Stimulated activated naive CD8-positive, alpha-beta T cell treated with anti-CD3 and anti-CD28 coated beads, Interleukin-15, Interleukin-2, amounts not matched to agents 100 U/mL and 50 U/mL, for 24 hours (primary cell): ENCODE results near the gene GTSF1L.
A peak's percentile ranks its signal among the peaks of the same experiment; 100 is the strongest.

Experiments
- ATAC-seq: fragments of 150-1000 bp; cut with Tn5 transposase; one replicate; pipeline ENCODE4 v1.10.0; 2021
- DNase-seq: peaks from one replicate; pipeline ENCODE4 v3.0.0; 2021

Gene GTSF1L

DNA sequence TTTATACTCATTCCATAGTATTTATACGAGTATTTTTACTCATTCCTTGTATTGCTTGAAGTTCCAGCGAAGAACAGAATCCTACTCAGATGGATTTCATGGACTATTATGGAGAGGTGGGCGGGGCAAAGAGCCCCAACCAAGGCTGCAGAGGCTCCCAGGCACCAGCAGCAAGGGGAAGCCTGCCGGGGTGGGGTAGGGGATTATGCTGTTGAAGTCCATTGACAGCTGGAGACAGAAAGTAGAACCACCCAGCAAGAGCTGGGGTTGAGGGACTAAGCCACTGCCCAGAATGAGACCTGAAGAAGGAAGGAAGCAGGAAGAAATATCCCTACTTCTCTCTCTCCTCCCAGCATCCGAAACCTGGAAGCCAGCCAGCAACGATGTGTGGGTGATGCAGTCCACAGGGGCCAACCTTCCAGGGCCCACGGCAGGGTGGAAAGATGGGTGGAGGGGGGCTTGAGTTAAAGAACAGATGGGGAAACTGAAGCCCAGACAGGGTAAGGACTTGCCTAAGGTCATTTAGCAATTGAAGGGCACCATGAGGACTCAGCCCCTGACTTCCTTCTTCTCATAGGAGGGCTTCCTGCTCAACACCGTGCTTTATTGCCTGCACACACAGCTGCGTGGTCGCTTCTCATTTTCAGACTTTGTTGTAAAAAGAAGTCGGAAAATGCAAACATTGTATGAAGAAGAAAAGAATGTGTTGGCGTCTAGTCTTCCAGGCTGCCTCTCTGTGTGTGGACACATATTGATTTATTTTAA lies 18.3 kb upstream of the GTSF1L start:
- no peak for ATAC-seq
- no peak for DNase-seq

DNA sequence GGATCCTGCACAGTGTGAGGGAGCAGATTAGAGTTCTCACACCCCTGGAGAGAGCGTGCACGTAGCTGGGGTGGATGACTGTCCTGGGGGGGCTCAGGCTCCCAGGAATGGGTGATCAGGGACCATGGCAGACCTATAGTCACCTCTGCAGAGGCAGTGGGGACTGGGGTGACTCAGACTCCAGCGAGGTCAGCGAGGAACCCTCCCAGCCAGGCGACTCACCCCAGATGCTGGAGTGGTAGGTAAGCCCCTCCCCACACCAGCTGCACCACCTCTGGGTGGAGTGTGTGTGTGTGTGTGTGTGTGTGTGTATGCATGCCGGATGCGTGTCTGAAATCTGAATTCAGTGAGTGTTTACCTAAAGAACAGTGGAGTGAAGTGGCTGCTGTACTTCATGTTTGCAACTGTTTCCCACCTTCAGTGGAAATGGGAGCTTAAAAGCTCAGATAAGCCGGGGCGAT lies 17.4 kb upstream of the GTSF1L start:
- ATAC-seq, result peak; percentile 81
- DNase-seq, result peak; percentile 51

- ATAC-seq (no peak), DNase-seq (no peak)
Observed at GRCh38 chr20:43740642-43741041, 13.8 kb upstream of the GTSF1L start.

- DNase-seq (no peak), ATAC-seq (no peak)
Observed at GRCh38 chr20:43739148-43739749, 12.4 kb upstream of the GTSF1L start.

DNA sequence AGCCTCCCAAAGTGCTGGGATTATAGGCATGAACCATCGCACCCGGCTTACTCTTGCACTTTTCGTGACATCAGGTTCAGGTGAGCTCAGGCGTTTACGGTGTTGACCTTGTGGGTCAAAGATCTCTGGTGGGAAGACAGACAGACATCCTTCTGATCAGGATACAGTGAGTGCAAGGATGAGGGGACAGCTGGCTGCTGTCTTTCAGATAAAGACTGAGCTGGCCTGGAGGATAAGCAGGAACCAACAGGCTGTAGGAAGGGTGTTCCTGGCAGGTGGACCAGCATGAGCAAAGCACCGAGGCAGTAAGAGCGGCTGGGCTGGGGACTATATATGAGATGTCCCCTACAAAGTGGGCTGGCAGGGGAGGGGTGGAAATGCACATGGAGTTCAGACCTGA lies 11.1 kb upstream of the GTSF1L start:
- no peak for ATAC-seq
- DNase-seq, result no peak

GRCh38 chr20:43736588-43737158 lies 9.9 kb upstream of the GTSF1L start:
- ATAC-seq (peak; percentile 95), DNase-seq (peak; percentile 50)

DNA sequence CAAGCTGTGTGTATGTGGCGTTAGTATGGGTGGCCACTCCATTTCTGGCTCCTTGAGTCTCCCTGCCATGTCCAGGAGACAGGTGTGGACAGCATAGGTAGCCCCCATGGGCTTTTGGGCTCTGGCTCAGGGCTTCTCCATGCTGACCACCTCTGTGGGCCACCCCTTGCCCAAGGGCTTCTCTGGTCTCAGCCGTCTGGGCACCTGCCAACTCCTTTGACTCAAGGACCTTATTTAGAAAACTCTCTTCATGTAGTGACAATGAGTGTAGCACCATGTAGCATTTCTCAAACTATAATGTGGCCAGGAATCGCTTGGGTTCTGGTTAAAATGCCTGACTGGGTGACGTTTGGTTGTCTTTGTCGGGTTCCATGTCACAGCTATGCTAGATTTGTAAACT lies 5.1 kb upstream of the GTSF1L start:
- DNase-seq (no peak), ATAC-seq (no peak)

GRCh38 chr20:43731469-43731868 lies 4.7 kb upstream of the GTSF1L start:
- no peak for ATAC-seq
- DNase-seq, result no peak

DNA sequence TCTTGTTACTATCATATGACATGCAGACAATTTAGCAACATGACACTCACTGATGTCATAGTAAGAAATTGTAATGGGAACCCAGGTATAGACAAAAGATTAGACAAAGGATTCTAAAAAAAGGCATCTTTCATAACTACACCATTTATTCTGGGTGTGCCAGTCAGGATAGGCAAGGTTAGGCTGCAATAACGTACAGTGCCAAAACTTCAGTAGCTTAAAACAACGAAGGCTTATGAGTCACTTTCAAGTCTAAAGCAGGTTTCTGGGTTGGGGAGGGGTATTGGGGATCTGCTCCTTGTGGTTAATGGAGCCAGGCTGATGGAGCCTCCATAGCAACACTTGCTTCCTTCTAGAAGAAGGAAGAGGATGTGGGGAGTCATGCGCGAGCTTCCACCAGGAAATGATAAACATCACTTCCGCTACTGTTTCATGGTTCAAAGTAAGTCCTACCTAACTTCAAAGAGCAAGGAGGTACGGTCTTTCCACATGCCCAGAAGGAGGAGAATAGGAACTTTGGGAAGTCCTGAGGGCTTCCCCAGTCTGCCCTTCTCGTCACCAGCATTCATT lies 2.0 kb upstream of the GTSF1L start:
- ATAC-seq (no peak), DNase-seq (no peak)

GRCh38 chr20:43727980-43728590 lies 1.3 kb upstream of the GTSF1L start:
- ATAC-seq (no peak), DNase-seq (no peak)

DNA sequence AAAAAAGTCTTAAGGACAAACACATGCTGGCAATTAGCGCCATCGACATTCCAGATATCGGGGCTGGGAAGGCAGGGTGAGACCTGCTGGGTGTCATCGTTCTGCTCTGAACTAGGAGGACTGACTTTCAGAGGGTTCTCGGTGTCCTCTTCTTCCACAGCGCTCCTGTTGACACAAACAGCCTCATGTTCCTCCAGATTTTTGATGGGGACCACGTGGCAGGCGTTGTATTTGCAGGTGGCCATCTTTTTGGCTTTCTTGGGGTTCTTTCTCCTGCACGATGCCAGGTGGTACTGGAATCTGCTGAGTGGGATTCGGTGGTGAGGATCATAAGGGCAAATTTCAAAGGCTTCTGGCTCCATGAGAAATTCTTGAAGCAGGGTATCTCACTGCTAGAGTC lies 469 bp downstream of the GTSF1L start:
- ATAC-seq, result no peak
- no peak for DNase-seq

DNA sequence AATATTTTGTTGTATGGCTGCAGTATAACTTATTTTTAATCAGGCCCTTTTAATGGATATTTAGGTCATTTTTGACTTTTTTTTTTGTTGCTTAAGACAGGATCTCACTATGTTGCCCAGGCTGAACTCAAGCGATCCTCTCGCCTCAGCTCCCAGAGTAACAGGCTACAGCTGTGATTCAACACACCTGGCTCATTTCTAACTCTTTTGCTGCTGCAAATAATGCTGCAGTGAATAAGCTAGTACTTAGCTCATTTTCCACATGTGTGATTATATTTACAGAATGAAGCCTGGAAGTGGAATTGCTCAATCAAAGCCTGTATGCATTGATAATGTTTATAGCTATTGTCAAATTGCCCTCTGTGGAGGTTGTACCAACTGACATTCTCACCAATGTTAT lies 1.1 kb downstream of the GTSF1L start:
- DNase-seq, result no peak
- ATAC-seq, result no peak

- ATAC-seq, result no peak
Observed at GRCh38 chr20:43724383-43724782, 2.4 kb downstream of the GTSF1L start.

DNA sequence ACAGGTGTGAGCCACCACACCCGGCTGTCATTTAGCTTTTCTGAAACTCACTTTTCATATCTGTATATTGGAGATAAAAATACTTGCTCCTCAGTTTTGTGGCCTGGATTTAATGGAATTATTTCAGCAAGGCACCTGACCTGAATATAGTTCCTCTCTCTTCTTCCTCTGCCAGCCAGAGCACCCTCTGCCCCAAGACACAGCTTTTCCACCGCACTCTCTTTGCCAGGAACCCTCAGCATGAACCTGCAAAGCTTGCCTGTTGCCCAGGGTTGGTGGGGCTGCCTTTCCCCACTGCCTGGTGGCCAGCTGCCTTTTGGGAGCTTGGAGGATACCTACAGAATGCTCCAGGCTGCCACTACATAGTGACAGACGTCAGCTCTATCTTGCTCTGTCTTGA lies 3.1 kb downstream of the GTSF1L start:
- no peak for DNase-seq
- ATAC-seq, result no peak

More at GRCh38 chr20:43724383-43724782, 2.4 kb downstream of the GTSF1L start:
- no peak for DNase-seq

GRCh38 chr20:43723186-43723585 lies 3.6 kb downstream of the GTSF1L start:
- DNase-seq (no peak), ATAC-seq (no peak)

- DNase-seq, result peak; percentile 44
- peak; percentile 44 for ATAC-seq
Observed at GRCh38 chr20:43722153-43722505, 4.7 kb downstream of the GTSF1L start.

GRCh38 chr20:43721429-43722152 lies 5.2 kb downstream of the GTSF1L start:
- no peak for DNase-seq

DNA sequence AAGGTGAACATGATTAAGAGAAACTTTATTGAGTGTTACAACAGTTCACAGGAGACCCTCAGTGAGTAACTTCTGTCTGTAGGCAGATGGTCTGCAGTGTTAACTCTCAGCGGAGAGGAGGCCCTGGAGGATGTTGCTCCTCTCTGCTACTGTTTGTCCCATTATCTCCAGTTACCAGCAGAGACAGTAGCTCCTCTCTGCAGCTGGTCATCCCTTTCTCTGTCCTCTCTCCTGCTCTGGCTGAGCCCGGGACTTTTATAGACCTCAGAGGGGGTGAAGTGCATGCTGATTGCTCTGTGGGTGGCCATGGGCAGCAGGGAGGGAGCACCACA lies 5.7 kb downstream of the GTSF1L start:
- ATAC-seq (no peak), DNase-seq (no peak)

More at GRCh38 chr20:43721429-43722152, 5.2 kb downstream of the GTSF1L start:
- peak; percentile 34 for ATAC-seq

DNA sequence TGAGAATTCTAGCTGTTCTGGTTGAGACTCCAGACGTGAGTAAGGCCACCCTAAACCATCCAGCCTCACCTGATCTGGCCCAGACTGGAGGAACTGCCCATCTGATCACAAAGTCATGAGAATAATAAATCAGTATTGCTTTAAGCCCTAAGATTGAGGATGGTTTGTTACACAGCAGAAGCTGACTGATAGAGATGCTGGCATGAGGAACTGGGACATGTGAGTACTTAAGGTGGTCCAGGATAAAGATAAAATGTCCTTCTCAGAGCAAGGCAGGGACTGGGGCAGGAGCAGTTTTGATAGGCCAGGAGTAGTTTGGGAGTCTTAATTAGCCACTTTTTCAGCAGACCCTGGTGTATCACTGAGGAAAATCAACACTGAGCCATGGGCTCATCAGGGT lies 6.8 kb downstream of the GTSF1L start:
- no peak for DNase-seq
- ATAC-seq, result no peak

DNA sequence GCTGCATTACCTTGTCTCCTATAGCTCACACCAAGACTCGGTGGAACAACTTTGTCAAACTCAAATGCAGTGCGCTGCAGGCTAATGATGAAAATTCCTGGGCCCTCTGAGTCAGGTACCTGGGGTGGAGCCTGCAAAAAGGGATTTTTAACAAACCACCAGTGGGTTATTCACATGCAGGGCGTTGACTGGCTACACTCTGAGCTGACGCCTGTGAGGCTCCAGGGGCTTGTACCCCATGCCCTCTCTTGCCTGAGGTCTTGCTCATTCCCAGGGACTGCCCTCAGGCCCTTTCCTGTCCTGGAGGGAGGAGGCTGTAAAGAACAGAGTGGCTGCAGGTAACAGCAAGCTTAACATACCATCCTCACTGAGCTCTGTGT lies 9.2 kb downstream of the GTSF1L start:
- ATAC-seq, result peak; percentile 50
- DNase-seq, result no peak

- ATAC-seq (no peak), DNase-seq (no peak)
Observed at GRCh38 chr20:43716757-43717615, 9.8 kb downstream of the GTSF1L start.
